H54 (cell line): ENCODE results near the gene MAPKAPK3.

Experiments used
- DNase-seq: peaks from one replicate; pipeline ENCODE4 v3.0.0; 2011; ENCODE audit warnings: low spot score, mixed read lengths; ENCODE audit not compliant: insufficient read length
- FAIRE-seq: peaks from 3 replicates; lab custom pipeline; 2011; peaks lifted over from hg19 to GRCh38; lab: Jason Lieb, UNC
- POLR2A ChIP-seq: IDR thresholded peaks from 2 replicates; pipeline ENCODE4 v1.6.1; 2011; ENCODE audit warnings: low read depth, mild to moderate bottlenecking, low read length

The MAPKAPK3 gene

DNA sequence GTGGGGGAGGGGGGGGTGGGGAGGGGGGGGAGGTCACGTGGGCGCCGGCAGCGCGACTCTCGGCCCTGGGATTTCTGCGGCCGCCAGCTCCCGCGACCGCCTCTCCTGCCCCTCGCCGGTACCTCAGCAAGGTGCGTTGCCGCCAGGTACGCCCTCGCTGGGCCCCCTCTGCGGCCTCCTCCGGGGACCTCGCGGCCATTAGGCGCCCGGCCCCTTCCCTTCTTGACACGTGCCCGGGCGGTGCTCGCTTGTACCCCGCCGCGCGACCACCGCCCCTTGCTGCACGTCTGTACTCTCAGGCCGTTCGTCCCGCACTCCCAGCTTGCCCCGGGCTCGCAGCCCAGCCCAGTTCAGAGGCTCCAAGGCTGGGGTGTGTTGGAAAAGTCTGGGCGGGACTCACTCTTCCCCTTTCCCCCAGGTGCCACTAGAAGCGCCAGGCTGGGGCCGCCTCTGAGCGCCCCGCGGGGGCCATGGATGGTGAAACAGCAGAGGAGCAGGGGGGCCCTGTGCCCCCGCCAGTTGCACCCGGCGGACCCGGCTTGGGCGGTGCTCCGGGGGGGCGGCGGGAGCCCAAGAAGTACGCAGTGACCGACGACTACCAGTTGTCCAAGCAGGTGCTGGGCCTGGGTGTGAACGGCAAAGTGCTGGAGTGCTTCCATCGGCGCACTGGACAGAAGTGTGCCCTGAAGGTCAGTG is at the start of gene MAPKAPK3:
TSS of gene MAPKAPK3 (plus strand) at position 56 of the 696 bp plus-strand sequence. CDS start at position 471, 415 bp downstream.
- FAIRE-seq (no peak), DNase-seq (no peak)
- no peak for TF ChIP-seq POLR2A

DNA sequence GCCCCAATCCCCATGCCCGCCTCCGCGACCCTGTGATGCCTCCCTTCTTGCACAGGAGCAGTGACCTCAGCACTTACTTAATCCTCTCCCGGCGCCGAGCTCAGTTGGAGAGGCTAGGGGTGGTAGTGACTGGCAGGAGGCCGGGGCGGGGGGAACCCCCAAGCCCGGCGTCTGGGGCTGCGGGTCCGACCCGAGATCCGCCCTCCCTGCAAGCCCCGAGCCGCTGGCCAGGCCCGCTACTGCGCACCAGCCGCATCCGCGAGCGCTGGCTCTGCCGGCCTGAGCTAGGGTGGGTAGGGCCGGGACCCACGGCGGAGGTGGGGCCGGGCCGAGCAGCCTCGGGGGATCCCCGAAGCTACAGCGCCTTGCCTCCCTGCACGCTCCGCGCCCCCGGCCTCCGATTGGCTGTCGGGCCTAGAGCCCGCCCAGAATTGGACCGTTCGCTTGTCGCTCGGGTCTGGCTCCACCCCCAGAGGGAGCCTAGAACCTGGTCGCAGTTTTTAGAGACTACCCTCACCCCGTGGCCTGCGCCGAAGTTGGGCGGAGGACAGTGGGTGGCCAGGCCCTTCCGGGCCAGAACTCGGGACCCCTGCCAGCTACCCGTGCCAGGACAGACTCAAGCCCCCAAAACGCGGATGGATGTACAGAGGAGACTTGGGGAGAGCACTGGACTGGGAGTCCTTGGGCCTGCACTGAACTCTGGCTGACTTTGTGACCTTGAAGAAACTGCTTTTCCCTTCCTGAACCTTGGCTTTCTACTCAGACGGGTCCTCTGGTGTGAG is 49.4 kb upstream of the MAPKAPK3 start, which contains the start of gene C3orf18:
TSS of gene C3orf18 (minus strand) at position 362 of the 782 bp plus-strand sequence. CDS start 2,048 bp downstream, outside the sequence.
- peak; percentile 88 for DNase-seq
- TF ChIP-seq POLR2A = 0 out of 2 replicates have a peak, but pooled peaks have one; percentile 14
- FAIRE-seq = no peak

DNA sequence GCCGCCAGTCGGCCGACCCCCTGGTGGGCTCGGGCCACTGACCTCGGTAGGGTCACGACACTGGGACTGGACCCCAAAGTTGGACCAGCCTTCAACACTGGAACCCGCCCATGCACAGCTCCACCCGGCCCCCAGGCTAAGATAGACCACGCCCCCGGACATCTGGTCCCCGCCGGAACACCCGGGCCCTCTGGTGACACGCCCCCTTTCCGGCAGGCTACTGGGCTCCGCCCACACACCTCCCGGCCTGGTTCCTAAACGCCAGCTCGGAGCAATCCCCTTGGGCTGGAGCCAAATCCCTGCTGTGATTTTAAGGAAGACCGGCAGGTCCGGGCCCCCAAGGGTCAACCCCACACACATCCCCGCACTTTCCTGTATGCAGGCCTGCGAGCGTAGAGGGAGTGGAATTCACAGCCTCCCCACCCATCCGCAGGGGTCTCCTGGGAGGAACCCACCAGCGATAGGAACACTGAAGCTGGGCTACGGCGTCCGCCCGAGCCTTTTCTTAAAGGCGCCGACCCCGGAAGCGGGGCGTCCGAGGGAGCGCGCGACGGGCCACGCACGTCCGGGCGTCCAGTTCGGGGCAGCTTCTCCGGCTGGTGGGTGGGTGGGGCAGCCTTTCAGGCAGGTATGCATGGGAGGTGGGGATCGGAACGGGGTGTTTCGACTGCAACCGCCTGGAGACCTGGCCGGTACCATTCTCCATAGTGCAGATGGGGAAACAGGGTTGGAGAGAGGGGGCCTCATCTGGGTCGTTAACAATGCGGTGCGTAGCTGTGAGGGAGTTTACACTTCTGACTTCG is 47.8 kb upstream of the MAPKAPK3 start, which contains the start of gene HEMK1:
TSS of gene HEMK1 (plus strand) at position 576 of the 803 bp plus-strand sequence. CDS start 1,583 bp downstream, outside the sequence.
- peak; percentile 75 for TF ChIP-seq POLR2A
- FAIRE-seq (no peak), DNase-seq (peak; percentile 98)

DNA sequence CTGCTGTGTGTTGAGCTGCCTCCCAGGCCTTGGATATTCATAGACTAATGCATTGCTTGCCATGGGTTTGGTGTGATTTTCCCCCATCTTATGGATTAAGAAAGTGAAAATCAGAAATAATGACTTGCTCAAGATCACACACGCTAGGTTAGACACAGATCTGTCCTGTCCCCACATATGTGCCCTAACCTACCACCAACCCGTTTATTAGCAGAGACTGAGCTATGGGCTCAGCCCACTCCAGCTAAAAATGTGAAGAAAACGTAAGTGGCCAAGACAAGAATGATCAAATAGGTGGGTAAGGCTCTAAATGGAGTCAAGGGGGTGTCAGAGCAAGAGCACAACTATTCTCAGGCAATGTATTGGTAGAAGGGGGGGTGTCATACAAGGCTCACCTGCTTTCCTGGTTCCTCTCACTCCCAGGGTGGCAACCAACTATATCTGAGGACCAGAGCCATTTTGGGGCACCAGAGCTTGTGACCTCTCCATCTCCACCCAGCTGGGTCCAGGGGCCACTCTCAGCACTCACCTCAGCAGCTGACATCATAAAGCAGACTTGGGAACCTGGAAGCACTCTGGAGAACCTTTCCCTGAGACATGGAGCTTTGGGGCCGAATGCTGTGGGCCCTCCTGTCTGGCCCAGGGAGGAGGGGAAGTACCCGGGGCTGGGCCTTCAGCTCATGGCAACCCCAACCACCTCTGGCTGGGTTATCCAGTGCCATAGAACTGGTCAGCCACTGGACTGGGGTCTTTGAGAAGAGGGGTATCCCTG is 46.3 kb upstream of the MAPKAPK3 start:
- DNase-seq (no peak), FAIRE-seq (no peak)
- no peak for TF ChIP-seq POLR2A

DNA sequence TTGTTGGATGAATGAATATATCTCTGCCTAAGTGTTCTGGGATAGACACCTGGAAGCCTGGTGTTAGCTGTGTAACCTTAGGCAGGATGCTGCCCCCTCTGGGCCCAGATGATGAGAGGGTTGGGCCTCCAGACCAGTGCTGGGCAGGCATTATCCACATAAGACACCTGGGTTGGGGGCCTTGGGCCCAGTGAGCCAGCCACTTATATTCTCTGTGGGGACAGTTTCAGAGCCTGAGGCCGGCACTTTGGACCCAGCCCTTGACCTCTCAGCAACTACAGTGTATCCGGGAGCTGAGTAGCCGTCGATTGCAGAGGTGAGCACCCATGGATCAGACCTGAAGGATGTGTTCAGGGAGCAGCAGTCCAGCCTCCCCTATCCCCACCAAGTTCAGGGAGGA is 45.5 kb upstream of the MAPKAPK3 start:
- no peak for TF ChIP-seq POLR2A
- FAIRE-seq (no peak), DNase-seq (no peak)

DNA sequence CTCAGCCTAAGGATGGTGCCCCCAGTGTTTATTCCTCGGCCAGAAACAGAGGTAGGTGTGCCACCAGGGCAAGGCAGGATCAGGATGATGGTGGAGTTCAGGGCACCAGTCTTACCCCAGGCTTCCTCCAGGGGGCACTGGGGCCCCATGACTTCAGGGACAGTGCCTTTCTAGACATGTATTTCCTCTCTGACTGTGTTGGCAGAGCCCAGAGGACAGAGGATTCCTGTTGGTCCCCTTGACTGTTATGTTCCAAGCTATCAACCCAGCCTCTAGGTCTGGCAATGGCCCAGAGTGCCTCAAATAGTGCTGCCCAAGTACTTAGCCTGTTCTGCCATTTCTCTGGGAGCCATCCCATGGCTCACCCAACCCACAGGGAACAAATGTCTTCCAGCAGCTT is 44.8 kb upstream of the MAPKAPK3 start:
- FAIRE-seq (no peak), DNase-seq (peak; percentile 75)
- TF ChIP-seq POLR2A = no peak

DNA sequence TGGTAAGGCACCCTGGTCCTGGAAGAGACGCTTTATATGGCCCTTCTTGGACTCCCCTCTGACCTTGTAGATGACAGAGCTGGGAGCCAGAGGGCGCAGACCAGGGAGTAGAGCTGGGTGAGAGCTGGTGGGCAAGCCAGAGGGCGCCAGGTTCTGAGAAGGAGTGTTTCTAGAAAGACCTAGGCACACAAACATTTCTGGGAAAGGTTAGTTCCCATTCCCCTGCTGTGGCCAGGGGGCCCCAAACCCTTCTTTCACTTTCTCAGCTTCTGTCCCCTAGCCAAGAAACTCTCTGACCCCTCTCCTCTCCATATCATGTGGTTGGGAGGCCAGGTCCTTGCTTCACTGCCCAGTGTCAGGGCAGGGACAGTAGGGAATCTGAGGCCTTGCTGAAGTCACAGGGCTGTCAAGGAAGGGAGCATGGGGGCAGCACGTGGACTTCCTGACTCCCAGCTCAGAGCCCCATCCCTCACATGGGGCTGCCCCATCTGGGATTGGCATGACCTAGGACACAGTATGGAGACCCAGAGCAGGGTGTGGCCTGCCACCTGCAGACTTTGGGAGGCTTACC is 44.1 kb upstream of the MAPKAPK3 start:
- DNase-seq (no peak), FAIRE-seq (no peak)
- TF ChIP-seq POLR2A = no peak

DNA sequence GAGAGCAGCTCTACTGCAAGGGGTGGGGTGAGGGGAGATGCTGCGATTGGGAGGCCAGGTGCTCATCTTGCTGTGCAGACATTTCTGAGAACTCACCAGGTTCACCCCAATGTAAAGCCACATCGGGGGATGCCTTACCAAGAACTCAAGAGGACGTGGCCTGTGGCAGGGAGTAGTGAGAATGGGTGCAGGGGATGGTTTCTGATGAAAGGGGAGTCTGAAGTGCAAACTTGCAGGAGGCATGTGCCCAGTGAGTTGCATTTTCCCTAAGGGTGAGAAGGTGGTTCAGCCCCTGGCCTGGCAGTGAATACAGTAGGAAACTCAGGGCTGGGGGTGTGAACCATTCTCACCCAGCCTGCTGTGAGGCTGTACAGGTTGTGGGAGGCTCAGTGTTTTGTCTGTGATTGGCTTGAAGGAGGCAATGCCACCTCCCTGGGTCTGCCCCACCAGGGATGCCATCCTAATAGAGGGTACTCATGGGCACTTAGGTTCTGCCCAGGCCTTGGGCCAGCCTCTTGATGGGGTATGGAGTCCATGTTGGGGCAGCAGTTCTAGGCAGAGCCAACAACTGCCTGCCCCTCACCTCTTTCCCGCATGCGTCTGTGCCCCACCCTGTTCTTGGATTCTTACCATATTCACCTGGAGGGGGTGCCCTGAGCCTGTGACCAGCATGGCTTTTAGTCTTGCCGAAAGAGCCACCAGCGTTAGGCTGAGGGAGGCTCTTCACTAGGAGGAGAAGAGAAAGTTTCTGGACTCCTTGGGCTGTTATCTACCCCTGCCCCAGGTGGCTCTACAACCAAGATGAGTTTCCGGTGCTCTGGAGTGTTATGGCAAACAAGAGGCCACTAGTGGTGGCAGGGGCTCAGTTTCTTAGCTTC is 43.1 kb upstream of the MAPKAPK3 start:
- DNase-seq (no peak), FAIRE-seq (no peak)
- TF ChIP-seq POLR2A = no peak

DNA sequence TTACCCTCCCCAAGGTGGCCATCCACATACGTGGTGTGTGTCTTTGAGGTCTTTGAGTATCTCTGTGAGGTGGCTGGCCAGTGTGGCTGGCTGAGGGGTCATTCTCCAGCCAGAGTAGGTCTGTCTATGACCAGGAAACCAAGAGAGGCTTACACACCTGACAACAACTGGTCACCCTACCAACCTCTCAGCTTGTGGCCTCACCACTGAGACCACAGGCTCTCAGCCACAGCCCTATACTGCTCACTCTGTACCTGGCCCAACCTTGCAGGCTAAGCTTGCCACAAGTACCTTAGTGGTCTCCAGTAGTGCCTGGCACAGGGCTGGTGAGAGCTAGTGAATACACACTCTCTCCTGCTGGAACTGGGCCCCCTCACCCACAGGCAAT is 42.5 kb upstream of the MAPKAPK3 start:
- DNase-seq = no peak
- TF ChIP-seq POLR2A = no peak
- no peak for FAIRE-seq

DNA sequence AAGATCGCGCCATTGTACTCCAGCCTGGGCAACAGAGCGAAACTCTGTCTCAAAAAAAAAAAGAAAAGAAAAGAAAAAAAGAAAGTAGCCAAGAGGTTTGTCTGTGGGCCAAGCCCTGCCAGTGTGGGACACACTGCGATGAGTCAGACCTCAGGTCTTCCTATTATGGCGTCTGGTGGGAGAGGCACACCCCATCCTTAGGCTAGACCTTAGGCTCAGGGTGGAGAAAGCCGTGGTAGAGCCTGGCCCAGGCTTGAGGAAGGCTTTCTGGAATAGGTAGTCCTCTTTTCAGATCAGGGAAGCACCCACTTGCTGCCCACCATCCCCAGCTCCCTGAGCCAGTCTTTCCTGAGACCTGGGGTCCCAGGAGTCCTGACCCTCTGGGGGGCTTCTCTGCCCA is 41.6 kb upstream of the MAPKAPK3 start:
- no peak for TF ChIP-seq POLR2A
- FAIRE-seq = no peak
- DNase-seq = peak; percentile 63

DNA sequence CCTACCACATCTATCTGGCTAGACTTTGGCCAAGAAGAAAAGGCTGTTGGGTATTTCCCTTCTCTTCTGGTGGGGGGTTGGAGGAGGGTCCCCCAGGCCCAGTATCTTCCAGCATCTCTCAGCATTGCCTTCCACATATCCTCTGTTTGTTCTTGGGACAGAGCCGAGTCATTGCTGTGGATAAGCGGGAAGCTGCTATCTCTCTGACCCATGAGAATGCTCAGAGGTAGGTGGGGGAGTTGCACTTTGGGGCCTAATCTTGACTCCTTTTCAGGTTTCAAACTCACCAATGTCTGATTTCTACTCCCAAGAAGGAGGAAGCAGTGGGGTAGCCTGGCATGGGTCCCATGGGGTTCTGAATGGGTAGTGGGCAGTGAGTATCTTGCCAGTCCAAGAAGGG is 39.6 kb upstream of the MAPKAPK3 start:
- no peak for FAIRE-seq
- no peak for TF ChIP-seq POLR2A
- DNase-seq = no peak
